Activated naive CD4-positive, alpha-beta T cell treated with anti-CD3 and anti-CD28 coated beads, Interleukin-2, amount 50 U/mL, for 72 hours (primary cell): ENCODE measurements around the gene MYEOV. TPM values are rescaled to one million over a fixed set of nuclear protein-coding genes. Genes with fewer than 3 reads are reported as not detected.

Source experiments
- ATAC-seq, 2 donors: fragments of 150-1000 bp; cut with Tn5 transposase; 2 replicates each; pipeline ENCODE4 v1.10.0; 2021; ENCODE audit warnings: mild to moderate bottlenecking in 2 of 2, moderate library complexity in 2 of 2
- DNase-seq, 2 donors: peaks; one replicate each; pipeline ENCODE4 v3.0.0; 2021 to 2022; ENCODE audit warnings: low spot score in 2 of 2
- H3K27ac Mint-ChIP-seq, 2 donors: one replicate each; pipeline ENCODE4 v1.8.0; 2022; ENCODE audit warnings: mild to moderate bottlenecking in 2 of 2, mixed read lengths in 2 of 2
- H3K36me3 Mint-ChIP-seq, 2 donors: one replicate each; pipeline ENCODE4 v1.8.0; 2022; ENCODE audit warnings: mixed read lengths in 2 of 2
- H3K9me3 Mint-ChIP-seq, 2 donors: one replicate each; pipeline ENCODE4 v1.8.0; 2022; ENCODE audit warnings: mixed read lengths in 2 of 2
- total RNA-seq, 2 donors: library from RNA; stranded (reverse); gene quantifications; one replicate each; pipeline ENCODE4 v1.2.3, GENCODE V29; 2022

Gene MYEOV
- total RNA-seq, 2 donors from 2014 or later = not detected

DNA sequence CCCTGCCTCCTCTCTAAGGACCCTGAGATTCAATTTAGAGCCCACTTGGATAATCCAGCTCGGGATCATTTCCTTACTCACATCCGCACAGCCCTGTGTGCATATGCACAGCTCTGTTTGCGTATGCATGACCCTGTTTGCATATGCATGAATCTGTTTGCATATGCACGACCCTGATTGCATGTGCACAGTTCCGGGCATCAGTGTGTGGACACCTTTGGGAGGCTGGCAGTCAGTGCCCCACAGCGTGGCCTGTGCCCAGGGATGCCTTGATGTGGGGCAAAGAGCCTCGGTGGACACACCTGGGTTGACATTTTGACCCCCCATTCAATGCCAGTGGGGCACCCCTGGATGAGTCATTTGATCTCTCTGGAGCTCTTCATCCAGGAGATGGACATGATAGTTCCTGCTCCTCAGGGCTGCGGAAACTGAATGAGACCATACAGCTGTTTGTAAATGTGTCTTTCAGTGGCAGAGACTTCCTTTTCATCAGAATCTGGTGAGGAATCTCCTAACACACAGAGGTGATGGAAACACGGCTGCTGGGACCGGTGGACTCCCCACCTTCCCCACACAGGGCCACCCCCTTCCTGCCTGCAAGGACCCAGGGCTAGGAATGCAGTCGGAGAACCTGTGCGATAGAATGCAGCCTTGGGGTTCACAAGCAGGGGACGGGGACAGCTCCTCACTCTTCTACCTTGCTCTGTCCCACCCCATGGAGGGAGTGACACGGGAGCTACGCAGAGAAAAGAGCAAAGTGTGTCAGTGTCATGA lies 41.2 kb downstream of the MYEOV start:
- peak overlapping the region in 1 of 2 donors; percentile 55 for H3K27ac Mint-ChIP-seq
- DNase-seq (no peak), ATAC-seq (no peak)
- peaks cover 9 to 17% of the 10 kb centered on the region in 2 donors for H3K36me3 Mint-ChIP-seq
- H3K9me3 Mint-ChIP-seq = peaks cover 7 to 10% of the 10 kb centered on the region in 2 donors

DNA sequence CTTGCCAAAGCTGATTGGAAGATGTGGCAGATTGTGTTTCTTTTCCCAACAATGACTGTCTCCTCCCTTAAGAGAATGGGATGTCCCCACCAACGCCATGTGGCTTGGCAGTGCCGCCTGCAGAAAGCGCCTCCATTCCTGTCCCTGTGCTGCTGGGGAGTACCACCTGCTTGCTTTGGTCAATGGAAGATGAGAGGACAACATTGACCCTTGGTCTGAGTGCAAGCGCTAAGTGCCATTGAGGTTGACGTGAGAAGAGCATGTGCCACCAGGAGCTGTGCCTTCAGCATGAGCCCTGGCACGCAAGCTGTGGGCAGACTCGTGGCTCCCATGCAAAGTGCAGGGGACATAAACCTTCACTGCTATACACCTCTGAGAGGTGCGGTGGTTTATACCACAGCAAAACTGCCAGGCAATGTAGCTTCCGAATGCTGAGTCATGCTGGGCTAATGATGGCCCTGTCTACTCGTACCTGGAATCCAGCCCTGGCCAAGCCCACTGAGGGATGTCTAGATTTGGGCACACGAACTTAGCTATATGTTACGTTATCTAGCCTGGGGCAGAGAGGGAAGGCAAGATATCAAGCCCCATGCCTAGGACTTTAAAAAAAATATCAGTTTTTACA lies 41.9 kb downstream of the MYEOV start:
- H3K9me3 Mint-ChIP-seq = peaks cover 7 to 10% of the 10 kb centered on the region in 2 donors
- H3K27ac Mint-ChIP-seq = peak overlapping the region in 1 of 2 donors; percentile 44
- no peak for ATAC-seq
- DNase-seq = no peak
- H3K36me3 Mint-ChIP-seq = peaks cover 9 to 22% of the 10 kb centered on the region in 2 donors

- peaks cover 9 to 22% of the 10 kb centered on the region in 2 donors for H3K36me3 Mint-ChIP-seq
- DNase-seq (peak in 1 of 2 donors; percentile 15), ATAC-seq (peak; percentile 81 to 92)
- H3K27ac Mint-ChIP-seq = no peak overlapping the region
- peaks cover 7 to 10% of the 10 kb centered on the region in 2 donors for H3K9me3 Mint-ChIP-seq
Observed at GRCh38 chr11:69337211-69337721, 43.3 kb downstream of the MYEOV start.

DNA sequence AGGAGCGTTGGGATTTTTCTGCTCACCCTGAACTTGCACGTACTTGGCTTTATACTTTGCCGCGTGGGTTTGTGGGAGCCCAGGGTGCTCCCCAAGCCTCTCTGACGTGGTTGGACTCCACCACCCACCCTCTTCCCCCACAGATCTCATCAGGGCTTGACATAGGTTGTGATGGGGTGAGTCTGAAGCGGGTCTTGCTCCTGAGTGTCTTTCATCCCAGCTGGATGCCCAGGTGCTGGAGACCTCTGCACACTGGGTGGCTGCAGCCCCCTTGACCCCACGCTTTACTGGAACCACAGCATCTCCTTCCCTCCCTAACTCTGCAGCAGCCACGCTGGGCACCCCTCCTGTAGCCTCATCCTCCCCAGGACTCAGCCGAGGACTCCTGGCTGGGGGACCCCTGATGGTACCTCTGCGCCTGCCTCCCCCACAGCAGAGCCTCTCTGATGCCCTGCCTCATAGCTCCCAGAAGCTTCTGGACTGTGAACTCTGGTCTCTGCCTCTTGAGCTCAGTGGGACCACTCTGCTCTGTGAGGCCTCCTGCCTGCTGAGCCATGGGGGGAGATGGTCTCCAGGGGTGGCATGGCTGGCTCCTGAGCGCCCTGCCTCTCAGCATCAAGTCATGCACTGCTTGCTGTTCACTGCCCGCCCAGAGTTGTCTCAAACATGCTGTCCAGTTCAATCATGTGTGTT lies 45.2 kb downstream of the MYEOV start:
- no peak for DNase-seq
- H3K27ac Mint-ChIP-seq = peak overlapping the region; percentile 19 to 90
- H3K36me3 Mint-ChIP-seq = peaks cover 9 to 22% of the 10 kb centered on the region in 2 donors
- no peak for ATAC-seq
- peaks cover 7 to 10% of the 10 kb centered on the region in 2 donors for H3K9me3 Mint-ChIP-seq

- H3K36me3 Mint-ChIP-seq = peaks cover 9 to 22% of the 10 kb centered on the region in 2 donors
- DNase-seq (no peak), ATAC-seq (no peak)
- peaks cover 7 to 10% of the 10 kb centered on the region in 2 donors for H3K9me3 Mint-ChIP-seq
- H3K27ac Mint-ChIP-seq = no peak overlapping the region
Observed at GRCh38 chr11:69339983-69340565, 46.1 kb downstream of the MYEOV start.

- DNase-seq (no peak), ATAC-seq (no peak)
- Mint-ChIP-seq H3K36me3 (peaks cover 9 to 22% of the 10 kb centered on the region in 2 donors), H3K27ac (no peak overlapping the region), H3K9me3 (peaks cover 7 to 12% of the 10 kb centered on the region in 2 donors)
Observed at GRCh38 chr11:69342588-69343330, 48.8 kb downstream of the MYEOV start.

DNA sequence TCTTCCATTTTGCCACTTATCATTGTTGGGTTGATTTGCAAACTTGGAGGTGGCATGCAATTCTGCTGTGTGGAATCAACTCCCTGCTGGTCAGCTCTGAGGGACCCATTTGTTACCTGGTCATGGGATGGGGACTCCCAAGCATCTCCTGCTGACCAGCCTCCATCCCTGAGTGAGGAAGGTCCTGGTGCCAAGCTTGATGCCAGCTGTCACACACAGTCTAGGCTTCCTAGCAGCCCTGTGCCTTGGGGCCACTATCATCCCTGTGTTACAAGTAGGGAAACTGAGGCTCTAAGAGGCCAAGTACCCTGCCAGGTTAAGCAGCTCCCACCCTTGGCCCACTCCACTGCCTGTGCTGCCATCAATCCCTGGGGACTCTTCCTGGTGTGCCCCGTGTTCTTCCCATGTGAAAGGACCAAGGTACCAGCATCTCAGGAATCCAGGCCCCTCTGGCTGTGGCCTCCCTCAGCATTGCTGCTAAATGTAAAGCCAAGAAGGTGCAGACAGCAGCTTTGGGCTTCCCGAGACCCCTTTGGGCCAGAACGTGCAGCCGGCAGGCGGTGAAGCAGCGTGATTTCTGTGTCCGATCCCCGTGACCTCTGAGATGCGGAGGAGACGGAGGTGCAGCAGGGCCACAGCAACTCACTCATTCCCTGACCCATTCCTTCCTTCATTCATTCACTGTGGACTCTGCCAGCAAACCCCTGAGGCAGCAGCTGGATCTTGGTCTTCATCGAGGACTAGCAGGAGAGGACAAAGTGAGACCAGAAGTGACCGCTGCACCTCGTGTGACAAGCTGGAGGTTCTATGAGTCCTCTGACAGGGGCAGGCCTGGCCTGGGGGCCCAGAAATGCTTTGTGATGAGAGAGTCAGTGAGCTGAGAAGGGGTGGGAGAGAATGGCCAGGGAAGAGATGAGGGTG lies 49.7 kb downstream of the MYEOV start:
- Mint-ChIP-seq H3K36me3 (peaks cover 9 to 20% of the 10 kb centered on the region in 2 donors), H3K27ac (no peak overlapping the region), H3K9me3 (peaks cover 7 to 13% of the 10 kb centered on the region in 2 donors)
- no peak for ATAC-seq
- no peak for DNase-seq

- H3K9me3 Mint-ChIP-seq = peaks cover 4 to 12% of the 10 kb centered on the region in 2 donors
- DNase-seq (no peak), ATAC-seq (no peak)
- H3K36me3 Mint-ChIP-seq = peaks cover 4 to 10% of the 10 kb centered on the region in 2 donors
- H3K27ac Mint-ChIP-seq = no peak overlapping the region
Observed at GRCh38 chr11:69344570-69345145, 50.7 kb downstream of the MYEOV start.

Other genes starting within 250 kb of the MYEOV start
- 10 to 100 TPM in 1 of 2 donors, 1 to 10 TPM in 1; 8.7 to 13.9 TPM for gene TPCN2, start 245.2 kb upstream of the MYEOV start, total RNA-seq
- 1 to 10 TPM in 1 of 2 donors, under 1 TPM in 1; 0.71 to 1.1 TPM for gene SMIM38, start 138.2 kb upstream of the MYEOV start, total RNA-seq
- gene LINC01488, start 187.5 kb downstream of the MYEOV start, total RNA-seq = not detected